ENCODE data around the gene NFE2L2.

- TF ChIP-seq CTCF (IDR thresholded peaks at IDR 0.05): no peak
- no peak for TF ChIP-seq POLR2A (IDR thresholded peaks at IDR 0.05)
- no peak for TF ChIP-seq EP300 (IDR thresholded peaks at IDR 0.05)
- no peak for TF ChIP-seq POLR2AphosphoS5 (IDR thresholded peaks at IDR 0.05)
Measured at GRCh38 chr2:177272765-177273164, 8.2 kb upstream of the NFE2L2 start.
